OCI-LY7 (cell line): ENCODE measurements around the gene MTOR. TPM values are rescaled to one million over a fixed set of nuclear protein-coding genes. Genes with fewer than 3 reads are reported as not detected.

Experiments used
- BruUV-seq: library from RNA; stranded (reverse); fragments of 400-500 nt; replicated peaks from 2 replicates; lab custom pipeline; 2021; lab: Mats Ljungman, UMichigan
- CTCF ChIA-PET: fragments of 300-600 bp; sonication (Branson Sonifier 250); formaldehyde crosslinking; loops from one replicate; lab custom pipeline; 2022; ENCODE audit warnings: antibody characterized with exemption; ENCODE audit not compliant: unreplicated experiment; lab: Charles Lee
- POLR2A ChIA-PET: fragments of 300-600 bp; sonication (Branson Sonifier 250); formaldehyde crosslinking; loops from one replicate; lab custom pipeline; 2022; ENCODE audit warnings: antibody characterized with exemption; lab: Charles Lee
- DNase-seq: peaks from one replicate; pipeline ENCODE4 v3.0.0-alpha.2; 2015; ENCODE audit warnings: low spot score
- H2AFZ ChIP-seq: fragments of 200-600 bp; sonication (generic), shearing (Covaris generic); 2 replicates; pipeline ENCODE4 v1.6.1; 2014; ENCODE audit warnings: mild to moderate bottlenecking, antibody characterized with exemption, low read length, moderate library complexity
- H3K27ac ChIP-seq: fragments of 200-600 bp; sonication (generic); 2 replicates; pipeline ENCODE4 v1.5.1; 2014; ENCODE audit warnings: mixed run types, low read depth, mild to moderate bottlenecking, moderate library complexity, low read length, inconsistent platforms; ENCODE audit not compliant: poor library complexity, severe bottlenecking
- H3K36me3 ChIP-seq: fragments of 200-600 bp; sonication (generic); 2 replicates; pipeline ENCODE4 v1.6.1; 2014; ENCODE audit warnings: mild to moderate bottlenecking, antibody characterized with exemption, low read length, moderate library complexity, mixed read lengths; ENCODE audit not compliant: insufficient read depth
- H3K4me1 ChIP-seq: fragments of 200-600 bp; sonication (generic); 2 replicates; pipeline ENCODE4 v1.5.1; 2014; ENCODE audit warnings: mild to moderate bottlenecking, low read length; ENCODE audit not compliant: insufficient read depth, poor library complexity, severe bottlenecking
- H3K4me2 ChIP-seq: fragments of 200-600 bp; sonication (generic); 2 replicates; pipeline ENCODE4 v1.6.1; 2014; ENCODE audit warnings: mild to moderate bottlenecking, low read length
- H3K4me3 ChIP-seq: fragments of 200-600 bp; sonication (generic); 2 replicates; pipeline ENCODE4 v1.5.1; 2014; ENCODE audit warnings: mild to moderate bottlenecking, low read depth, low read length; ENCODE audit not compliant: poor library complexity, severe bottlenecking
- H3K79me2 ChIP-seq: fragments of 200-600 bp; sonication (generic); 2 replicates; pipeline ENCODE4 v1.6.1; 2016; ENCODE audit warnings: low read depth, mild to moderate bottlenecking, low read length, moderate library complexity, mixed read lengths; ENCODE audit not compliant: insufficient read depth
- H3K9me2 ChIP-seq: fragments of 200-600 bp; sonication (generic); 2 replicates; pipeline ENCODE4 v1.6.1; 2016; ENCODE audit warnings: mild to moderate bottlenecking, low read length, mixed read lengths; ENCODE audit not compliant: insufficient read depth
- H3K9me3 ChIP-seq: fragments of 200-600 bp; sonication (generic); 2 replicates; pipeline ENCODE4 v1.6.1; 2014; ENCODE audit warnings: mild to moderate bottlenecking, mixed run types, low read length, mixed read lengths
- H4K20me1 ChIP-seq: fragments of 200-600 bp; sonication (generic); 2 replicates; pipeline ENCODE4 v1.6.1; 2014; ENCODE audit warnings: mild to moderate bottlenecking, antibody characterized with exemption, low read length, moderate library complexity, mixed read lengths; ENCODE audit not compliant: insufficient read depth
- EZH2phosphoT487 ChIP-seq: fragments of 200-600 bp; sonication (generic); IDR thresholded peaks from 2 replicates; pipeline ENCODE4 v1.6.1; 2018; ENCODE audit warnings: low read depth, borderline replicate concordance, mild to moderate bottlenecking, mixed run types, antibody characterized with exemption, low read length, moderate library complexity, mixed read lengths
- intact Hi-C: fragments of 100-400 bp; cut with micrococcal nuclease; formaldehyde crosslinking; loops from one replicate; pipeline ENCODE4 v1.10.0; 2022; ENCODE audit not compliant: unreplicated experiment
- total RNA-seq, 2 experiments: library from RNA; depleted of rRNA in 1 of 2; stranded (reverse); fragments of >200 nt in 1 of 2; shearing (Covaris generic) in 1 of 2; gene quantifications; 2 replicates each; pipeline ENCODE4 v1.2.3, GENCODE V29; 2014 to 2022
- TF ChIP-seq, protein P1 (sequence below): fragments of 200-600 bp; sonication (generic); conservative IDR thresholded peaks from 2 replicates; pipeline ENCODE4 v1.5.1; 2014; ENCODE audit warnings: mild to moderate bottlenecking, antibody characterized with exemption, low read length, moderate library complexity, mixed read lengths

Gene MTOR
- total RNA-seq, 2 experiments from 2014 or later = 41.1 to 58.6 TPM

DNA sequence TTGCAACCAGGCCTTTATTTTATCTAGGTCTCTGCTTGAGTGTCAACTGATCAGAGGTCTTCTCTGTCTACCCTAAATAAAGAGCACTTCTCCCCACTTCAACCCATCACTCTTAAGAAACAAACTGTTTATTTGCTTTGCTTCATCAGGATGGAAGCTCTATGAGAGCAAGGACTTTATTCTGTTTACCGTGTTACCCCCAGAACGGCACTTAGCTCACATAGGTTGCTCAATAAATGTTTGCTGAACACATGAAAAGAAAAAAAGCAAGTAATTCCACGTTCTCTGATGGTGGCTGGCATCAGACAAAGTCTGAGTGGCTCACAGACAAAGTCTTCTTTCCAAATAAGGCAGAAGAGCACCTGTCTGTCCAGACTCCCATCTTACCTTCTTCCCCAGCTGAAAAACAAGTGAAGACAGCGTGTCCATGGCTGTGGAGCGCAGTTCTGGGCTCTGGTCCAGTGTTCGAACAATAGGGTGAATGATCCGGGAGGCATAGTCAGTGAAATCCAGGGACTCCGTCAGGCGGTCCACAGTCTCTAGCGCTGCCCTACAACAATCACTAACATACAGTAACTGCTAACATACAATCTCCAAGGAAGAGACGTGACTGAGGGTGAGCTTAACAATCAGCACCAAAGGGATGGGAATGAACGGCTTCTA lies 50.3 kb downstream of the MTOR start:
- Histone ChIP-seq H2AFZ (no peak overlapping the region), H3K4me1 (no peaks in the 10 kb centered on the region), H4K20me1 (no peaks in the 10 kb centered on the region), H3K36me3 (peaks cover 95% of the 10 kb centered on the region), H3K9me3 (no peaks in the 10 kb centered on the region), H3K4me2 (no peak overlapping the region), H3K4me3 (no peak overlapping the region), H3K79me2 (no peaks in the 10 kb centered on the region), H3K27ac (no peak overlapping the region), H3K9me2 (no peaks in the 10 kb centered on the region)
- ChIA-PET CTCF (no interaction called here), POLR2A (interaction anchor here (1.5 kb wide), 1 partner anchor 9 kb away, joined by 3 read pairs; no protein-coding TSS in a partner anchor)
- TF ChIP-seq, protein P1, sequence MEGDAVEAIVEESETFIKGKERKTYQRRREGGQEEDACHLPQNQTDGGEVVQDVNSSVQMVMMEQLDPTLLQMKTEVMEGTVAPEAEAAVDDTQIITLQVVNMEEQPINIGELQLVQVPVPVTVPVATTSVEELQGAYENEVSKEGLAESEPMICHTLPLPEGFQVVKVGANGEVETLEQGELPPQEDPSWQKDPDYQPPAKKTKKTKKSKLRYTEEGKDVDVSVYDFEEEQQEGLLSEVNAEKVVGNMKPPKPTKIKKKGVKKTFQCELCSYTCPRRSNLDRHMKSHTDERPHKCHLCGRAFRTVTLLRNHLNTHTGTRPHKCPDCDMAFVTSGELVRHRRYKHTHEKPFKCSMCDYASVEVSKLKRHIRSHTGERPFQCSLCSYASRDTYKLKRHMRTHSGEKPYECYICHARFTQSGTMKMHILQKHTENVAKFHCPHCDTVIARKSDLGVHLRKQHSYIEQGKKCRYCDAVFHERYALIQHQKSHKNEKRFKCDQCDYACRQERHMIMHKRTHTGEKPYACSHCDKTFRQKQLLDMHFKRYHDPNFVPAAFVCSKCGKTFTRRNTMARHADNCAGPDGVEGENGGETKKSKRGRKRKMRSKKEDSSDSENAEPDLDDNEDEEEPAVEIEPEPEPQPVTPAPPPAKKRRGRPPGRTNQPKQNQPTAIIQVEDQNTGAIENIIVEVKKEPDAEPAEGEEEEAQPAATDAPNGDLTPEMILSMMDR = no peak
- intact Hi-C loops = no loop called here
- DNase-seq = no peak
- BruUV-seq = no TSS peak

DNA sequence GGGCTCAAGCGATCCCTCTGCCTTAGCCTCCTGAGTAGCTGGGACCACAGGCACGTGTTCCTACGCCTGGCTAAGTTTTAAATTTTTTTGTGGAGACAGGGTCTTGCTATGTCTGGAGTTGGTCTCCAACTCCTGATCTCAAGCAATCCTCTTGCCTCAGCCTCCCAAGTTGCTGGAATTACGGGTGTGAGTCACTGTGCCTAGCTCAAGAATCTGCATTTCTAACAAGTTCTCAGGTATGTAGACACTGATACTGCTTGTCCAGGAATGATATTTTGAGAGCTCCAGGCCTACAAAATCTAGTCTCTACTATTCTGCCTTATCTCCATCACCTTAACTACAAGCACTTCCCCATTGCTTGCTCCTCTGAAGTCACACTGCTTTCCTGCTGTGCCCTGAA lies 50.9 kb downstream of the MTOR start:
- Histone ChIP-seq H3K9me2 (no peaks in the 10 kb centered on the region), H3K4me3 (no peak overlapping the region), H3K4me2 (no peak overlapping the region), H3K4me1 (no peaks in the 10 kb centered on the region), H3K36me3 (peaks cover 94% of the 10 kb centered on the region), H3K27ac (no peak overlapping the region), H4K20me1 (no peaks in the 10 kb centered on the region), H2AFZ (no peak overlapping the region), H3K79me2 (no peaks in the 10 kb centered on the region), H3K9me3 (no peaks in the 10 kb centered on the region)
- no TSS peak for BruUV-seq
- POLR2A ChIA-PET = interaction anchor here (1.5 kb wide), 1 partner anchor 9 kb away, joined by 3 read pairs; no protein-coding TSS in a partner anchor
- TF ChIP-seq, protein P1 = no peak
- CTCF ChIA-PET = no interaction called here
- intact Hi-C loops = no loop called here
- DNase-seq = no peak

GRCh38 chr1:11207898-11208611 lies 54.3 kb downstream of the MTOR start:
- no peak for TF ChIP-seq EZH2phosphoT487
- TF ChIP-seq, protein P1 = no peak
- CTCF ChIA-PET = no interaction called here
- Histone ChIP-seq H3K4me1 (no peaks in the 10 kb centered on the region), H3K9me3 (no peaks in the 10 kb centered on the region), H3K4me2 (no peak overlapping the region), H3K4me3 (no peak overlapping the region), H3K27ac (no peak overlapping the region), H3K79me2 (no peaks in the 10 kb centered on the region), H3K36me3 (peaks cover 94% of the 10 kb centered on the region), H2AFZ (no peak overlapping the region), H4K20me1 (no peaks in the 10 kb centered on the region), H3K9me2 (no peaks in the 10 kb centered on the region)
- POLR2A ChIA-PET = interaction anchor here (1.2 kb wide), 1 partner anchor 11 kb away, joined by 4 read pairs; no protein-coding TSS in a partner anchor
- DNase-seq = no peak
- intact Hi-C loops = no loop called here
- BruUV-seq = no TSS peak
